DOHH2 (cell line): ENCODE data around the gene NLRC3.

ENCODE experiments used
- H3F3A ChIP-seq: fragments of 200-600 bp; sonication (generic), shearing (Covaris generic); 2 replicates; pipeline ENCODE4 v1.6.0; 2016; ENCODE audit warnings: antibody characterized with exemption, mild to moderate bottlenecking; ENCODE audit not compliant: control insufficient read depth, insufficient read depth
- H3K27ac ChIP-seq: fragments of 200-600 bp; sonication (generic); 2 replicates; pipeline ENCODE4 v1.5.1; 2014; ENCODE audit warnings: low read depth, mild to moderate bottlenecking, low read length, moderate library complexity
- H3K27me3 ChIP-seq: fragments of 200-600 bp; sonication (generic); 2 replicates; pipeline ENCODE4 v1.6.1; 2014; ENCODE audit warnings: mild to moderate bottlenecking, low read length, mixed read lengths; ENCODE audit not compliant: control insufficient read depth
- H3K36me3 ChIP-seq: fragments of 200-600 bp; sonication (generic); 2 replicates; pipeline ENCODE4 v1.6.1; 2014; ENCODE audit warnings: mild to moderate bottlenecking, low read length, moderate library complexity, mixed read lengths; ENCODE audit not compliant: control insufficient read depth
- H3K4me1 ChIP-seq: fragments of 200-600 bp; sonication (generic); 2 replicates; pipeline ENCODE4 v1.6.1; 2014; ENCODE audit warnings: mild to moderate bottlenecking, low read length, mixed read lengths; ENCODE audit not compliant: control insufficient read depth
- H3K4me2 ChIP-seq: fragments of 200-600 bp; sonication (generic); 2 replicates; pipeline ENCODE4 v1.6.0; 2014; ENCODE audit warnings: mild to moderate bottlenecking, low read length, moderate library complexity
- H3K4me3 ChIP-seq: fragments of 200-600 bp; sonication (generic); 2 replicates; pipeline ENCODE4 v1.5.1; 2014; ENCODE audit warnings: mild to moderate bottlenecking, low read length, mixed read lengths
- H3K79me2 ChIP-seq: fragments of 200-600 bp; sonication (generic); 2 replicates; pipeline ENCODE4 v1.6.1; 2014; ENCODE audit warnings: mild to moderate bottlenecking, low read length, mixed read lengths; ENCODE audit not compliant: control insufficient read depth
- H3K9me2 ChIP-seq: fragments of 200-600 bp; sonication (generic); replicated peaks from 2 replicates; pipeline ENCODE4 v1.6.1; 2014; ENCODE audit warnings: mild to moderate bottlenecking, low read length, mixed read lengths; ENCODE audit not compliant: control insufficient read depth
- H3K9me3 ChIP-seq: fragments of 200-600 bp; sonication (generic); 2 replicates; pipeline ENCODE4 v1.6.1; 2014; ENCODE audit warnings: antibody characterized with exemption, low read length, mixed read lengths; ENCODE audit not compliant: control insufficient read depth, insufficient read depth
- H4K20me1 ChIP-seq: fragments of 200-600 bp; sonication (generic); 2 replicates; pipeline ENCODE4 v1.6.0; 2014; ENCODE audit warnings: low read depth, mild to moderate bottlenecking, antibody characterized with exemption, low read length, moderate library complexity; ENCODE audit not compliant: control insufficient read depth, insufficient read depth
- CTCF ChIP-seq: fragments of 200-600 bp; sonication (generic); IDR thresholded peaks from one replicate; pipeline ENCODE4 v1.5.1; 2014; ENCODE audit warnings: antibody characterized with exemption, mild to moderate bottlenecking, low read depth, low read length; ENCODE audit not compliant: poor library complexity, severe bottlenecking
- EZH2phosphoT487 ChIP-seq: fragments of 200-600 bp; sonication (generic); IDR thresholded peaks from 2 replicates; pipeline ENCODE4 v1.6.1; 2017; ENCODE audit warnings: borderline replicate concordance, mild to moderate bottlenecking, antibody characterized with exemption, low read length, moderate library complexity, mixed read lengths

Gene NLRC3

GRCh38 chr16:3509470-3509928 lies 67.7 kb downstream of the NLRC3 start:
- no peak overlapping the region for H3K4me2 ChIP-seq
- no peaks in the 10 kb centered on the region for H3K9me3 ChIP-seq
- no peak overlapping the region for H3K27ac ChIP-seq
- H3K36me3 ChIP-seq, result peaks cover 16% of the 10 kb centered on the region
- no peaks in the 10 kb centered on the region for H3K27me3 ChIP-seq
- no peak for TF ChIP-seq CTCF
- TF ChIP-seq EZH2phosphoT487, result no peak
- H3K9me2 ChIP-seq, result no peaks in the 10 kb centered on the region
- no peaks in the 10 kb centered on the region for H3F3A ChIP-seq
- no peaks in the 10 kb centered on the region for H3K79me2 ChIP-seq
- no peak overlapping the region for H3K4me3 ChIP-seq
- no peaks in the 10 kb centered on the region for H3K4me1 ChIP-seq
- H4K20me1 ChIP-seq, result no peaks in the 10 kb centered on the region

GRCh38 chr16:3508736-3509135 lies 68.5 kb downstream of the NLRC3 start:
- Histone ChIP-seq H3K9me3 (no peaks in the 10 kb centered on the region), H3K27me3 (no peaks in the 10 kb centered on the region), H3K36me3 (peaks cover 9% of the 10 kb centered on the region), H3K9me2 (no peaks in the 10 kb centered on the region), H3K79me2 (no peaks in the 10 kb centered on the region), H3K4me1 (no peaks in the 10 kb centered on the region), H4K20me1 (no peaks in the 10 kb centered on the region), H3K4me2 (no peak overlapping the region), H3K4me3 (no peak overlapping the region), H3F3A (no peaks in the 10 kb centered on the region), H3K27ac (no peak overlapping the region)
- TF ChIP-seq CTCF, result no peak
- TF ChIP-seq EZH2phosphoT487, result no peak

- Histone ChIP-seq H3K79me2 (peaks cover 10% of the 10 kb centered on the region), H4K20me1 (no peaks in the 10 kb centered on the region), H3K4me3 (no peak overlapping the region), H3K9me2 (no peaks in the 10 kb centered on the region), H3K4me1 (peaks cover 34% of the 10 kb centered on the region), H3K27me3 (no peaks in the 10 kb centered on the region), H3K4me2 (no peak overlapping the region), H3K36me3 (peaks cover 3% of the 10 kb centered on the region; the same call in 1 of the 2 replicates), H3K27ac (no peak overlapping the region), H3F3A (no peaks in the 10 kb centered on the region), H3K9me3 (no peaks in the 10 kb centered on the region)
- TF ChIP-seq CTCF (no peak), EZH2phosphoT487 (no peak)
These were observed 73.7 kb downstream of the NLRC3 start for GRCh38 chr16:3503523-3503922.
